GM12878 (cell line): ENCODE data around the gene ME3. TPM values are rescaled to one million over a fixed set of nuclear protein-coding genes. Genes with fewer than 3 reads are reported as not detected.

ENCODE experiments used
- ATAC-seq: fragments of 200-7000 bp; cut with Tn5 transposase; 3 replicates; pipeline ENCODE4 v1.9.1; 2020; ENCODE audit warnings: mild to moderate bottlenecking, moderate library complexity
- BruUV-seq: library from RNA; stranded (reverse); fragments of 400-500 nt; replicated peaks from 2 replicates; lab custom pipeline; 2021; lab: Mats Ljungman, UMichigan
- CTCF ChIA-PET: fragments of 300-600 bp; sonication (Branson Sonifier 250); formaldehyde crosslinking; extraction: SDS; loops from one replicate; lab custom pipeline; 2021; ENCODE audit warnings: inconsistent platforms; lab: Yijun Ruan, JAX
- POLR2A ChIA-PET: fragments of 350-600 bp; formaldehyde crosslinking; extraction: SDS; loops from one replicate; lab custom pipeline; 2021; ENCODE audit warnings: inconsistent platforms; lab: Charles Lee
- RAD21 ChIA-PET: fragments of 300-600 bp; sonication (Branson Sonifier 250); formaldehyde crosslinking; loops from one replicate; lab custom pipeline; 2023; ENCODE audit warnings: antibody characterized with exemption; ENCODE audit not compliant: unreplicated experiment; lab: Charles Lee
- SMC1A ChIA-PET: fragments of 300-600 bp; sonication (Branson Sonifier 250); formaldehyde crosslinking; loops from one replicate; lab custom pipeline; 2023; ENCODE audit not compliant: unreplicated experiment, uncharacterized antibody; lab: Charles Lee
- DNase-seq: peaks from one replicate; pipeline ENCODE4 v3.0.0-alpha.2; 2011; ENCODE audit warnings: low read depth, low spot score
- FAIRE-seq: peaks from 3 replicates; lab custom pipeline; 2011; peaks lifted over from hg19 to GRCh38; lab: Jason Lieb, UNC
- H2AFZ ChIP-seq: 2 replicates; pipeline ENCODE4 v1.6.0; 2011; ENCODE audit warnings: low read depth, low read length, control low read depth; ENCODE audit not compliant: control insufficient read depth
- H3K27ac ChIP-seq: 2 replicates; pipeline ENCODE4 v1.5.1; 2011; ENCODE audit warnings: control low read depth; ENCODE audit not compliant: control insufficient read depth, insufficient read depth
- H3K27me3 ChIP-seq, 2 experiments: replicated peaks in 1 of 2; 2 replicates each; pipeline versions ENCODE4 v1.6.0 to v1.6.1; 2011; ENCODE audit warnings: low read length in 1 of 2; ENCODE audit not compliant: control insufficient read depth in 2 of 2, insufficient read depth in 2 of 2
- H3K36me3 ChIP-seq, 2 experiments: 2 replicates each; pipeline ENCODE4 v1.5.1; 2011; ENCODE audit warnings: low read length in 1 of 2; ENCODE audit not compliant: control insufficient read depth in 2 of 2, insufficient read depth in 2 of 2
- H3K4me1 ChIP-seq: 2 replicates; pipeline ENCODE4 v1.6.1; 2011; ENCODE audit warnings: mild to moderate bottlenecking, low read length, moderate library complexity, mixed read lengths; ENCODE audit not compliant: control insufficient read depth, insufficient read depth
- H3K4me2 ChIP-seq: 2 replicates; pipeline ENCODE4 v1.6.0; 2011; ENCODE audit warnings: control low read depth; ENCODE audit not compliant: control insufficient read depth, insufficient read depth
- H3K4me3 ChIP-seq: fragments of 200-600 bp; sonication (generic); 2 replicates; pipeline ENCODE4 v1.5.1; 2016
- H3K79me2 ChIP-seq: 2 replicates; pipeline ENCODE4 v1.6.0; 2011; ENCODE audit warnings: low read length; ENCODE audit not compliant: control insufficient read depth, insufficient read depth
- H3K9ac ChIP-seq: 2 replicates; pipeline ENCODE4 v1.8.0; 2011; ENCODE audit warnings: low read length, control low read depth, mixed read lengths; ENCODE audit not compliant: control insufficient read depth, insufficient read depth
- H3K9me3 ChIP-seq: replicated peaks from 3 replicates; pipeline ENCODE4 v1.5.1; 2011; ENCODE audit warnings: mild to moderate bottlenecking, low read length; ENCODE audit not compliant: control insufficient read depth, insufficient read depth
- H4K20me1 ChIP-seq: 2 replicates; pipeline ENCODE4 v1.6.0; 2011; ENCODE audit not compliant: control insufficient read depth, insufficient read depth
- BHLHE40 ChIP-seq, 2 experiments: fragments of 450-650 bp in 1 of 2; IDR thresholded peaks; 2 replicates each; pipeline ENCODE4 v1.6.1; 2011 to 2017; ENCODE audit warnings: low read depth in 2 of 2, borderline replicate concordance in 1 of 2, improper control_type of control experiment in 1 of 2, low read length in 1 of 2, mild to moderate bottlenecking in 1 of 2
- BMI1 ChIP-seq: fragments of 450-650 bp; IDR thresholded peaks from 2 replicates; pipeline ENCODE4 v1.6.1; 2016; ENCODE audit warnings: mild to moderate bottlenecking, moderate library complexity, borderline replicate concordance
- HCFC1 ChIP-seq: fragments of 150-350 bp; IDR thresholded peaks from 2 replicates; pipeline ENCODE4 v1.6.1; 2014; ENCODE audit warnings: low read length
- HDGF ChIP-seq: fragments of 450-650 bp; IDR thresholded peaks from 2 replicates; pipeline ENCODE4 v1.6.1; 2016; ENCODE audit warnings: antibody characterized with exemption
- JUNB ChIP-seq: IDR thresholded peaks from 2 replicates; pipeline ENCODE4 v1.6.1; 2016; ENCODE audit warnings: antibody characterized with exemption, mild to moderate bottlenecking
- NBN ChIP-seq: fragments of 450-650 bp; IDR thresholded peaks from 2 replicates; pipeline ENCODE4 v1.6.1; 2016
- PRDM15 ChIP-seq: fragments of 450-650 bp; formaldehyde crosslinking; IDR thresholded peaks from 2 replicates; pipeline ENCODE4 v1.4.0; 2020; ENCODE audit warnings: mild to moderate bottlenecking, moderate library complexity
- SMARCA5 ChIP-seq: fragments of 450-650 bp; IDR thresholded peaks from 2 replicates; pipeline ENCODE4 v1.6.1; 2017; ENCODE audit warnings: mild to moderate bottlenecking
- TCF3 ChIP-seq: IDR thresholded peaks from 2 replicates; pipeline ENCODE4 v1.6.1; 2012; ENCODE audit warnings: low read depth, mild to moderate bottlenecking, low read length, borderline replicate concordance; ENCODE audit not compliant: insufficient read depth
- in situ Hi-C: fragments of 300-500 bp; cut with MboI; formaldehyde crosslinking; loops from 9 replicates; pipeline ENCODE4 v1.14.3; 2018; ENCODE audit warnings: mixed read lengths
- intact Hi-C: fragments of 100-400 bp; cut with micrococcal nuclease; formaldehyde crosslinking; loops from one replicate; pipeline ENCODE4 v1.14.2; 2022; ENCODE audit not compliant: unreplicated experiment
- polyA plus RNA-seq, 11 experiments: library from polyadenylated mRNA; depleted of rRNA in 4 of 11; unstranded in 6 of 11; stranded (reverse) in 5 of 11; fragments of >200 nt; fragmentation: Nextera tagmentation in 4 of 11; fragmentation: Illumina TruSeq in 1 of 11; extraction: Ambion mirVana in 4 of 11; extraction: Trizol in 1 of 11; gene quantifications; 1 replicate in 1 of 11; 2 replicates in 10 of 11; pipeline versions ENCODE4 v1.2.1 to v1.2.3, GENCODE V29; 2011 to 2016; ENCODE audit warnings: inconsistent platforms in 2 of 11, missing spikeins in 2 of 11, low read depth in 1 of 11
- total RNA-seq, 4 experiments: library from RNA; depleted of rRNA in 3 of 4; stranded (reverse); fragments of >200 nt in 3 of 4; fragmentation: Illumina TruSeq in 1 of 4; extraction: Trizol in 1 of 4; gene quantifications; 2 replicates each; pipeline versions ENCODE4 v1.2.1 to v1.2.3, GENCODE V29; 2013 to 2021

ME3 gene
- total and polyA plus RNA-seq, 10 of the 15 experiments (the other 5 are each of a cell fraction or from before 2014, with no cell fraction given), result 0.06 to 0.40 (median 0.19) TPM; not detected in 2

- Histone ChIP-seq H3K36me3 (no peaks in the 10 kb centered on the region), H3K27ac (no peak overlapping the region), H3K9me3 (no peaks in the 10 kb centered on the region; the same call in 2 of the 3 replicates), H3K27me3 (no peaks in the 10 kb centered on the region), H3K4me2 (no peak overlapping the region)
- FAIRE-seq (no peak), ATAC-seq (peak; percentile 48), DNase-seq (no peak)
- no peak for TF ChIP-seq SMARCA5
- TF ChIP-seq TCF3, result no peak
- no peak for TF ChIP-seq PRDM15 (CRISPR knock-in tag)
- no peak for TF ChIP-seq JUNB
- no peak for TF ChIP-seq HDGF
- no peak for TF ChIP-seq BHLHE40 (IDR thresholded peaks at IDR 0.05; ENCODE audit: borderline replicate concordance in 1 of 2, low read depth in 2 of 2, low read length in 1 of 2)
- TF ChIP-seq HCFC1, result no peak
- TF ChIP-seq NBN, result no peak
- TF ChIP-seq BMI1, result no peak
- TF ChIP-seq, all 136 proteins: peak for 0
- in situ Hi-C loops, result loop anchor here (5.0 to 10.0 kb wide), 2 partner anchors 52 to 199 kb away; no protein-coding TSS in a partner anchor
- ChIA-PET POLR2A (interaction anchor here (1.0 kb wide), 1 partner anchor 12 kb away, joined by 3 read pairs; no protein-coding TSS in a partner anchor), CTCF (interaction anchor here (0.6 to 2.0 kb wide), 5 partner anchors 23 to 161 kb away, joined by 3 to 6 read pairs (median 3); no protein-coding TSS in a partner anchor), SMC1A (interaction anchor here (1.1 to 1.4 kb wide), 3 partner anchors 10 to 129 kb away, joined by 3 to 4 read pairs (median 3); no protein-coding TSS in a partner anchor), RAD21 (no interaction called here)
- intact Hi-C loops, result no loop called here
- no TSS peak for BruUV-seq
- Histone ChIP-seq H4K20me1 (no peaks in the 10 kb centered on the region), H3K4me1 (no peaks in the 10 kb centered on the region), H2AFZ (no peak overlapping the region), H3K9ac (no peak overlapping the region), H3K4me3 (no peak overlapping the region), H3K79me2 (no peaks in the 10 kb centered on the region)
These were observed 56.9 kb downstream of the ME3 start for GRCh38 chr11:86615487-86615886.
